Activated CD4-positive, CD25-positive, alpha-beta regulatory T cell treated with anti-CD3 and anti-CD28 coated beads, Interleukin-2, amount 50 U/mL, for 16 hours (primary cell): Measurements from ENCODE around the gene CCDC197.

Source experiments
- DNase-seq: peaks from one replicate; pipeline ENCODE4 v3.0.0-alpha.2; 2020; ENCODE audit warnings: low read depth, low spot score

CCDC197 gene

GRCh38 chr14:93977171-93977570 lies 19.9 kb upstream of the CCDC197 start:
- DNase-seq = no peak

- DNase-seq = peak; percentile 63
Measured at GRCh38 chr14:93977790-93978581, 19.1 kb upstream of the CCDC197 start.

- no peak for DNase-seq
Measured at GRCh38 chr14:93978735-93979134, 18.4 kb upstream of the CCDC197 start.

- DNase-seq = no peak
Measured at GRCh38 chr14:93980456-93981201, 16.5 kb upstream of the CCDC197 start.

GRCh38 chr14:93981316-93982229 lies 15.5 kb upstream of the CCDC197 start:
- no peak for DNase-seq

GRCh38 chr14:93982230-93983007 lies 14.7 kb upstream of the CCDC197 start:
- no peak for DNase-seq

- DNase-seq = no peak
Measured at GRCh38 chr14:93984070-93984469, 13.0 kb upstream of the CCDC197 start.

- no peak for DNase-seq
Measured at GRCh38 chr14:93984987-93985410, 12.1 kb upstream of the CCDC197 start.

GRCh38 chr14:93986955-93987354 lies 10.1 kb upstream of the CCDC197 start:
- no peak for DNase-seq

GRCh38 chr14:93987376-93987775 lies 9.7 kb upstream of the CCDC197 start:
- DNase-seq = no peak

- no peak for DNase-seq
Measured at GRCh38 chr14:93987815-93988476, 9.2 kb upstream of the CCDC197 start.

GRCh38 chr14:93989939-93990338 lies 7.2 kb upstream of the CCDC197 start:
- DNase-seq = no peak

- no peak for DNase-seq
Measured at GRCh38 chr14:93991212-93991611, 5.9 kb upstream of the CCDC197 start.

- DNase-seq = no peak
Measured at GRCh38 chr14:93991649-93992048, 5.5 kb upstream of the CCDC197 start.

- DNase-seq = no peak
Measured at GRCh38 chr14:93993382-93993781, 3.7 kb upstream of the CCDC197 start.

GRCh38 chr14:93994919-93995682 lies 2.0 kb upstream of the CCDC197 start:
- peak; percentile 26 for DNase-seq

GRCh38 chr14:93996130-93996695 lies 888 bp upstream of the CCDC197 start:
- DNase-seq = no peak

GRCh38 chr14:93997916-93998870 lies 1.1 kb downstream of the CCDC197 start:
- DNase-seq = no peak
